Activated CD4-positive, alpha-beta T cell treated with anti-CD3 and anti-CD28 coated beads for 48 hours (primary cell): ENCODE measurements around the gene AKR7A2.
"Not testable (repeated sequence)": the region's sequence is repeated elsewhere in the genome, so short reads cannot be mapped to it uniquely, and the experiment has no call there.

Experiments
- DNase-seq: peaks from one replicate; pipeline ENCODE4 v3.0.0-alpha.2; 2020

Gene AKR7A2

DNA sequence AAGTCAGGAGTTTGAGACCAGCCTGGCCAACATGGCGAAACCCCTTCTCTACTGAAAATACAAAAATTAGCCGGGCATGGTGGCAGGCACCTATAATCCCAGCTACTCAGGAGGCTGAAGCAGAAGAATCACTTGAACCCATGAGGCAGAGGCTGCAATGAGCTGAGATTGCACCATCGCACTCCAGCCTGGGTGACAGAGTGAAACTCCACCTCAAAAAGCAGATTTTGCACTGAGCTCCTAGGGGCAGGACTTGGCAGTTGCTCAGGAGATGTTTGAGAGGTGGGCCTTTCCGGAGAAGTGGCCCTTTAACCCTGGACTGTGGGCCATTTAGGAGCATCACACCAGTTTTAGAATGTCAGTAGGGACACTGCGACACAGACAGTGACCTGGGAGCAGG, 55.6 kb downstream of the AKR7A2 start:
- DNase-seq = not testable (repeated sequence)

GRCh38 chr1:19255288-19255687, 56.7 kb downstream of the AKR7A2 start:
- no peak for DNase-seq

DNA sequence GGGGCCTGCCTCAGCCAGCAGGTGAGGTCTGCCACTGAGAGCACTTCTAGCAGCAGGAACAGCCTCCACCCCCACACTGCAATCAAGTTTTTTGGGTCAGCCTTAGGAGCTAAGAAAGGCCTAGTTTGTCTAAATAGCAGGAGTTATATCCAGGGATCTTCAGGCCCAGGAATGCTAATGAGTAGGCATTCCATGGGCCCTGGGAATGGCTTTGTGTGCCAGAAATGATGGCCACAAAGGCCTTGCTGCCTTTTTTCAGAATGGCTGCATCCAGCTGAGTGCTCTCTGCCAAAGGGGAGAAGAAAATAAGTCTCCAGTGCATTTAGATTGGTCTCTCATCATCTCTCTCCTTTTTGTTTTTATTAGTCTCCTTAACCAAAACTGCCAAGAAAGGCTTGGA, 57.5 kb downstream of the AKR7A2 start:
- no peak for DNase-seq
